ENCODE measurements around the gene ITGB2.

ITGB2 gene

DNA sequence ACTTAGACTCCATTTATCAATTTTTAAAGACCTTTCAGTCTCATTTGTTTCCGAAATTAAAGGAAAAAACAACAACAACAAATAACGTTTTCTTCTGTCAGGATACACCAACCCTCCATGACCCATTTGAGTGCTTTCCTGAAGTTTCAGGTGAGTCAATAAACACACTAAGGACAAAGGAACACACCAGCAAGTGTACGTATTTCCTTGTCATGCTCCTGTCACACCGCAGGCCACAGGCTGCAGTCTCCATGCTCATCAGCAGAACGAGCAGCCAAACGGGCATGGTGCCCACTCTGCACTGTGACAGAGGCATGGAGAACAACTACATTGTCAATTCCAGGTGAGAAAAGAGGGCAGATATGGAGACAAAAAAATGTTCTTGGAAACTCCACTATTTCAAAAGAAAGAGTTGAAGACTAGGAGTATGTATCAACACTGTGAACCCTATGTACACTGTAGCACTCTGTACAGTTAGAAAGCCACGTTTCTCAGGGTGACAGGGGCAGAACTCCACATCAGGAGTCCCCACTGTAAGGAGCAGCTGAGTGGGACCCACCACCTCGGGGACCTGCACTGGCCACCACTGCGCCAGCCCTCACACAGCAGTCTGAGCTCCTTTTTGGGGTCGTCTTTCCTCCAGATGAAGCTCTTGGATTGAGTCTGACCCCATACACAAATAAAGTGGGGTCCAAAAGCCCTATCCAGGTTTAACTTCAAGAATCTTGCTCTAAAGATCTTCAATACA lies 49.8 kb downstream of the ITGB2 start:
- no peak overlapping the region; the same call in 1 of the 2 replicates for H3K4me3 ChIP-seq (ENCODE audit: low read depth, low read length)
- TF ChIP-seq CTCF (IDR thresholded peaks at IDR 0.05; ENCODE audit: control insufficient read depth, extremely low read depth, insufficient read depth): no peak
- DNase-seq (ENCODE audit: low read depth): peak; percentile 73

DNA sequence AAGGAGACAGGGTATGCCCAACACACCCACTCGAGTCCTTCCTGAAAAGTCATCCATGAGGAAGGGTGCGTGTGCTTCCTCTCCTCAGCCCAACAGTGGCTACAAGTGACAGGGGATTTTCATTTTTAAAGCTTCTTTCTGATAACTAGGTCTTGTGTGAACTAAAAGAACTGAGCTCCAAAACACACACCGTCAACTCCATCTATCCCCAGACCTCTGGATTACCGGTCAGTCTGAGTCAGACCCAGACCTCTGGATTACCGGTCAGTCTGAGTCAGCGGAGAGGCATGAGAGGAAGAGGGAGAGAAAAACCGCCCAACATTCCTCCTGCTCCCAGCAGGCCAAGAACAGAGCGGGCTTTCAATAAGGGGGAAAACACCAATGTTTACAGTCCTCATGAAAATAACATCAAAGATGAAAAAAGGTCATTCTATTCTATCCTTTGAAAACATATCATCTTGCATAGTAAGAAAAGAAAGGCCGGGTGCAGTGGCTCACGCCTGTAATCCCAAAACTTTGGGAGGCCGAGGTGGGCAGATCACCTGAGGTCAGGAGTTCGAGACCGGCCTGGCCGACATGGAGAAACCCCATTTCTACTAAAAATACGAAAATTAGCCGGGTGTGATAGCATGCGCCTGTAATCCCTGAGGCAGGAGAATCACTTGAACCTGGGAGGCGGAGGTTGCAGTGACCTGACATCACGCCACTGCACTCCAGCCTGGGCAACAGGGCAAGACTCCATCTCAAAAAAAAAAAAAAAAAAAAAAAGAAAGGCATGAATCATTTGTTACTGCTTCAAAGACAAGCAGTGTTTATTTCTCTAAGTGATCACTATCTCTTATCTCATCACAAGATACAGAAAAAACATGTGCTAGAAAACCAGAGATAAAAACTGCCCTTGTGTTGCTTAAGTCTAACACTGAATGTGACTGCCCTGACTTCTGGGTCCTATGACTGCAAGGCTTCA lies 50.6 kb downstream of the ITGB2 start:
- TF ChIP-seq CTCF (IDR thresholded peaks at IDR 0.05; ENCODE audit: control insufficient read depth, extremely low read depth, insufficient read depth): no peak
- no peak overlapping the region for H3K4me3 ChIP-seq (ENCODE audit: low read depth, low read length)
- DNase-seq (ENCODE audit: low read depth): no peak

DNA sequence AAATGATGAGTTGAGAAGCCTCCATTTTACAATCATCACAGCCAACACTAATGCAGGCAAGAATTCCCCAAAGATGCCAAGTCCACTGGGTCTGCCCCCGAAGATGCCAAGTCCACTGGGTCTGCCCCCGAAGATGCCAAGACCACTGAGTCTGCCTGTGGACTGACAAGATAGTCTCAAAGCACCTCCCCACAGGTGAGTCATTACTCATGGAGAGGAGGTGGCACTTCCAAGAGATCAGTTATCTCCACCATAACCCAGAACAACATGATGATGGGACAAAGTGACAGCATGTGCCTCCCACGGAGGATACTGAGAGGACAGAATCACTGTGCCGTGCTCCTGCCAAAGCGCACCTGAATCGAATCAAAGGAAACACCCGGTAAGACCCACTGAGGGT lies 52.0 kb downstream of the ITGB2 start:
- H3K4me3 ChIP-seq (ENCODE audit: low read depth, low read length): no peak overlapping the region
- TF ChIP-seq CTCF (IDR thresholded peaks at IDR 0.05; ENCODE audit: control insufficient read depth, extremely low read depth, insufficient read depth): no peak
- no peak for DNase-seq (ENCODE audit: low read depth)

DNA sequence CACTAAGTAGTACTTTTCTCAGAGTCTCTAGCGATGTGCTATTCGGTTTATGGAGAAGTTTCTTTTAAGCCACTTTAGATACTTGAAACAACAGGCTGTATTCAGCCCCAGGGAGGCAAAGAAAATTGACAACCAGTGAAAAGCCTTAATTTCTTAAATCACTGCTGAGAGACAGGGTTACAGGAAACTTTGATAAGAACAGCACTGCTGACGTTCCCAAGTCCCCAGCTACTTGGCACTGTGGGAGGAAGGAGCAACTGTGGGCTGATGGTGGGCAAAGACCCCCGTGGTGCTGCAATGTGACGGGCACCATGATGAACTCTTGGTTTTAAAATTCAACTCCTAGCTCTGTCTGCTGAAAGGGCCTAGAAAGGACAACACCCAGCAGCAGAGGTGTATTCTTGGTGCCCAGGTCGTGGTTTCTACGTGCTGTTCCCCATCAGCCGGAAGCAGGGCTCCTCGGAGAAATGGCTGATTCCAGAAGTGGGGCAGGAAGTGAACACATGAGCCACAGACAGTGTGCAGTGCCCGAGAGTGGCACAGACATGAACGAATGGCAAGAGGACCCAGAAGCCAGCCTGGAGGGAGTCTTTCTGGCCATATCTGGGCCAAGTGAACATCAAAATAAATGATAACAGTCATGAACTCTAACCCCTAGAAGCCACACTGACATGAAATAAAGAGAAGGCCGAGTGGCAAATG lies 52.5 kb downstream of the ITGB2 start:
- H3K4me3 ChIP-seq (ENCODE audit: low read depth, low read length): no peak overlapping the region
- no peak for DNase-seq (ENCODE audit: low read depth)
- no peak for TF ChIP-seq CTCF (IDR thresholded peaks at IDR 0.05; ENCODE audit: control insufficient read depth, extremely low read depth, insufficient read depth)

GRCh38 chr21:44867464-44867863 lies 53.2 kb downstream of the ITGB2 start:
- H3K4me3 ChIP-seq (ENCODE audit: low read depth, low read length): no peak overlapping the region

More at GRCh38 chr21:44867464-44867863, 53.2 kb downstream of the ITGB2 start:
- no peak for TF ChIP-seq CTCF (IDR thresholded peaks at IDR 0.05; ENCODE audit: control insufficient read depth, extremely low read depth, insufficient read depth)
- DNase-seq (ENCODE audit: low read depth): no peak
